HG03139 (cell line): ENCODE results near the gene ATF3.

Experiments
- ATAC-seq: cut with Tn5 transposase; IDR thresholded peaks from one replicate; pipeline ENCODE4 v1.9.1; 2021; ENCODE audit not compliant: unreplicated experiment

ATF3 gene

DNA sequence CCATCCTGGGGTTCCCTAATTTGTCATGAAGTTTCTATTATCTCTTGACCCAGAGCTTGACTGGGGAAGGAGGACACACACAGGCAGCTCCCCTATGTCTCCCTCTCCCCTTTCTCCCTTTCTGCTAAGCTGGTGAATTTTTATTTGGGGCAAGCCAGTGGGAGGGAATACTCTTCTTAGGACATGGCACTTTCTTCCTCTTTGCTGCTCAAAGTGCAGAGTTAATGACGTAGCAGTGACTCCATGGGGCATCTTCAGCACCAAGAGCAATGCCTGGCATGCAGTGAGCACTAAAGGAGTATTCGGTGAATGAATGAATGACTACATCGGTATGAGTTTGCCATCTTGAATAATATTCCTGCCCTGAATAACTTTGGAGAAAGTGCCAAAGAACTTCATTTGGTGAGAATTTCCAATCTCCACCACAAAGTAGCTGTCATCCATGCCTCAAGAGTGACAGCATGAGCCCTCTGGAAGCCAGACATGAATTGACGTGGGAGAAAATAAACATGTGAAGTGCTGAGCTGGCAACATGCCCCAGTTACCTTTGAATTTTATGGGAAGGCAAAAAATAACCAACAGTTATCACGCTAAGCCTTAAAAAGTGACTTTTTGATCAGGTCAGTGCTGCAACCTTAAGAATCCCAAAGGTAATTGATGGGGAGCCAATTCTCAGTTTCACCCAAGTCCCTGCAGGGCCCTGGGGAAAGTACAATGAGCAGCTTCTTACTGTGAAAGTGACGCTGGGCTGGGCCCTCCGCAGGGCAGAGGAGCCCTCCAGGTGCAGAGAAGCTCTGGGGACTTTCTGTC, 22.1 kb upstream of the ATF3 start:
- ATAC-seq = peak; percentile 90

DNA sequence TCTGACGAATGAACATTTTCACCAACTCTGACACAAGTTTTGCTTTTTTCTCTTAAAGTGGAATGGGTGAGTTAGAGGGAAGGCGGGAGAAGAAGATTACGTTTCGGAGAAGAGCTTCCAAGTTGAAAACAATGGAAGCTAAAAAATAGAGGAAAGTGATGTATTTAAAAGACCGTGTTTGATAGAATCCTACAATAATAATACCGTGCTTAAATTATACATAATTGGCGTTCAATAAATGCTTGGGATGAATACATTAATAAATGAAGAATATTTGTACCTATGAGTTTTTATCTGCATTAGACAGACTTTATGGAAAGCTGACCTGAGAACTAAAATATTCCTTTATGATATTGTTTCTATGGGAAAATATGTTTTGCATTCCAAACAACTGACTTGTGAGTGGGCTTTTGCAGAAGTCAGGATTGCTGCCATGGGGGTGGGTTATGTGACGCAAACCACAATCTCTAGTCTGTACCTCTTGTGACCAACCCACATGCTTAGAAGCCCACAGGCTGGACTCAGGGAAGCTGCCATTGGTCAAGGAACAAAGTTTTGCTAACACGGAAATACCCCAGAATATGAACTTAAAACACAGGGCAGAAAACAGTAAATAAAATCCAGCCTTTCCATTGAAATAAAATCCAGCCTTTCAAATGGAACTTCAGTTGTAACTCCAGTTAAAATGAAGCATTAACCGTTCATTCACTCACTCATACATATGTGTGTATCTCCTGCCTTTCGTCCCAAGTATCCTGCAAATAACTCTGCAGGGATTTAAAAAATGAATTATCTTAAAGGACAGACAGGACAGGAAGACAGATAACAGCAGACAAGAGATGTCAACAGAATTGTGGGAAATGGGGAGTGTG, 21.3 kb upstream of the ATF3 start:
- ATAC-seq = no peak

DNA sequence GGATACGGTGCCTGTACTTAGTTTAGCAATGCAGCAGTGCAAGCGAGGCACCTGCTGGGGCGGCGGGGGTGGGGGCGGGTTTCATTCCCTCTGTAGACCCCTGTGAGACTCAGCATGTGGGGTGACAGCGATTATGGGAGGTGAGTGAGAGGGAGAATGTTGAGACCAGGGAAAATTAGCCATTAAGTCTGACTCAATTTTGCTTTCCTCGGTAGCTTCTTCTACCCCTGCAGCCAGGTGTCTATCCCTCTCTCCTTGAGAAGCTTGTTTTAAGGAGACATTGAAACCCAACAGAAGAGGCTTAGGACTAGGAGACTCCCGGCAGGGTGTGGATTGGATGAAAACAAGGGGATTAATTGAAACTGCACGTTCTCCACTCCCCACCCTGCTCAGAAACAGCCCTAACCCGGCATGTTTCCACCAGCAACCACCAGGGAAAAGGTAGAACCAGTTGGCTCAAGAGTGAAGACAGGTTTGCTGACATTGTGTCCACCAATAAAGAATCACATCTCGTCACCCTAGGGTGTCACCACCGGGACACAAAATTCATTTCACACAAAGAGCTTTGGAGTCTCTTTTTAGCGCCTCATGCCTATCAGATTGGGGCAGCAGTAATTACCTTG, 20.6 kb upstream of the ATF3 start:
- ATAC-seq = no peak

GRCh38 chr1:212589446-212589845, 19.1 kb upstream of the ATF3 start:
- ATAC-seq = no peak

- ATAC-seq = no peak
Observed at GRCh38 chr1:212591922-212592321, 16.6 kb upstream of the ATF3 start.

DNA sequence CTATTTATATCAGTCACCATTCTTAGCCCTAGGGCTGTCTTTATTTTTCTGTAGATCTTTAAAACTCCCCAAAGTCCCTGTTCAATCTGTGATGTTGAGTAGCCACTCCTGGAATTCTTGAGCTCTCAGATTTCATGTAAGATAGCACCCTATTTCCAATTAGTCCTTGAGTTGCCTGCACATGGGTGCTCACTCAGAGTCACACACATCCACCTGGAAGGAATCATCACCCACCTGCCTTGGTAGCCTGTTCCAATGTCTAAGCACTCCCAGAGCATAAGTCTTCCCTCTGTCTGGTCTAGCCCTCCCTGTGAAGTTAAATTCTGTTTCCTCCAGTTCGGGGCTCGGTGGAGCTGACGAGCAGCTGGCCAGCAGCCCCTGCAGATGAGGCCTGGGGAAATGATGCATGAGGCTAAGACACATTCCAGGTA, 14.7 kb upstream of the ATF3 start:
- ATAC-seq = no peak

GRCh38 chr1:212594640-212595039, 13.9 kb upstream of the ATF3 start:
- ATAC-seq = no peak

DNA sequence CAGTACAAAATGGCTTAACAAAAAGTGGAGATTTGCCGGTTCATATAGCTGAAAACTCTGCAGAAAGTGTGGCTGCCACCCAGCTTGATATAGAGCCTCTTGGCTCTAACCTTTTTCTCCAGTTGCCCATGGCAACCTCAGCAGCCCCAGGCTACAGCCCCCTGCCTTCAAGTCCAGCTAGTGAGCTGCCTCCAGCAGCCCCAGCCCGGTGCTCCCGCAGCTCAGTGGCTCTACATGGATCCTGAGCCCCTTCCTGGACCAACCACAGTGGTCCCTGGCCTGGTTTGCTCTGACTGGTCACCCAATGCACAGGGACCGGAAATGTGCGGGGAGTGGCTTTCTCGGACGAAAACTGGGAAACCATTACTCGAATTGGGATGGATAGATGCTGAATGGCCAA, 13.3 kb upstream of the ATF3 start:
- ATAC-seq = no peak

GRCh38 chr1:212595787-212596714, 12.5 kb upstream of the ATF3 start:
- peak; percentile 95 for ATAC-seq

DNA sequence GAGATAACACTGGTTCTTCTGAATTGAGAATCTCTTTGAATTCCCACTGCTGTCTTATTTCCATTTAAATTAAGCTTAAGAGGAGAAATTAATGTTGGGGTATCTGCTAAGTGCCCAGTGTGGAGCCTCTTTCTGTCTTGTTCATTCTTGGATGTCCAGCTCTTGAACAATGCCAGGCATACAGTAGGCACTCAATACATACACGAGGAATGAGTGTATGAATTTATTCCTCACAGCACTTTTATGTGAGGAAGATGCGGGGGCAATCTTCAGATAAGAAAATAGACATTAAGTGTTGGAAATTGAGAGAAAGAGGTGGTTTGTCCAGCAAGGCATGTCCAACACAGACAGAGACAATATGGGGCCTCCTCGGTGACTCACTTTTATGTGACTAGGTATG, 11.8 kb upstream of the ATF3 start:
- ATAC-seq = no peak

GRCh38 chr1:212597487-212597886, 11.1 kb upstream of the ATF3 start:
- ATAC-seq = no peak

- ATAC-seq = no peak
Observed at GRCh38 chr1:212600071-212600915, 8.3 kb upstream of the ATF3 start.

GRCh38 chr1:212600980-212601379, 7.6 kb upstream of the ATF3 start:
- no peak for ATAC-seq

GRCh38 chr1:212601524-212601923, 7.0 kb upstream of the ATF3 start:
- no peak for ATAC-seq

DNA sequence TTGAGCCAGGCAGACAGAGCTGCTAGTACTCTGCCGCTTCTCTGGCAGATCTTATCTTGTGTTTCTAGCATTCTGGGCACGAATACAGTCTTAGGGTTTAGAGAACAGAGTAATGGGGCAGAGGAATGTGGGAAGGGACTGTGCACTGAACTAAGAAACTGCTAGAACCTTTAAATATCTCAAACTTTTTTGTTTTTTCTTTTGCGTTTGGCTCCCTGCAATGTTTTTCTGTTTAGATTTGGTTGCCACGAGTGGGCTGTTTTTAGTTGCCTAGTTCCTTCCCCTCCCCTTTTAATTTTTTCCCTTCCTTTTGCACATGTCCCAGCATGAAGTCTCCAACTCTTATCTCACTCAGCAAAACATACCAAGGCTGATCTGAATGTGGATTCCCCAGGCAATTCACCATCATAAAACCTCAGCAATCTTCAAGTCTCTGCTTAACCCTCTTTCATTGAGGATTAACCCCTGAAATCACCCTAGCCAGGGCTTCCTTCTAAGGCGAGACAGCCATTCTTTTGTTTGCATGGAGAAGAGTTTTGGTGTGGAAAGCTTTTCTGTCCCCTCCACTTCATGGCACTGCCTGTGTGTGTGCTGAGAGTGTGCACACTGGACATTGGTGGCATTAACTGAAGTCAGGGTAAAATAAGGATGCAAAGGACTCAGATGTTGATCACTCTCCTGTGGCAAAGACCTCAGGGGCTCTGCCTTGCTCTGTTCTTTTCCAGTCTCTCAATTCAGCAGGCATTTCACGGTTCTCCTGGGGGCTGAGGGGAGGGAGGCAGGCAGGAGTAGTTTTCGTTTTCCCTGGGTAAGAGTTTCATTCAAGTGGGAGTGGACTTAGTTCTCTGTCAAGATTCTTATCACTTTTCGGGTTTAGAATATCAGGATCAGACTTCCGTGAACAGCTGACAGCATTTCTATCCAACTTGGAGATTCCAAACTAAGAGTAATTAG, 2.8 kb upstream of the ATF3 start:
- ATAC-seq = no peak

DNA sequence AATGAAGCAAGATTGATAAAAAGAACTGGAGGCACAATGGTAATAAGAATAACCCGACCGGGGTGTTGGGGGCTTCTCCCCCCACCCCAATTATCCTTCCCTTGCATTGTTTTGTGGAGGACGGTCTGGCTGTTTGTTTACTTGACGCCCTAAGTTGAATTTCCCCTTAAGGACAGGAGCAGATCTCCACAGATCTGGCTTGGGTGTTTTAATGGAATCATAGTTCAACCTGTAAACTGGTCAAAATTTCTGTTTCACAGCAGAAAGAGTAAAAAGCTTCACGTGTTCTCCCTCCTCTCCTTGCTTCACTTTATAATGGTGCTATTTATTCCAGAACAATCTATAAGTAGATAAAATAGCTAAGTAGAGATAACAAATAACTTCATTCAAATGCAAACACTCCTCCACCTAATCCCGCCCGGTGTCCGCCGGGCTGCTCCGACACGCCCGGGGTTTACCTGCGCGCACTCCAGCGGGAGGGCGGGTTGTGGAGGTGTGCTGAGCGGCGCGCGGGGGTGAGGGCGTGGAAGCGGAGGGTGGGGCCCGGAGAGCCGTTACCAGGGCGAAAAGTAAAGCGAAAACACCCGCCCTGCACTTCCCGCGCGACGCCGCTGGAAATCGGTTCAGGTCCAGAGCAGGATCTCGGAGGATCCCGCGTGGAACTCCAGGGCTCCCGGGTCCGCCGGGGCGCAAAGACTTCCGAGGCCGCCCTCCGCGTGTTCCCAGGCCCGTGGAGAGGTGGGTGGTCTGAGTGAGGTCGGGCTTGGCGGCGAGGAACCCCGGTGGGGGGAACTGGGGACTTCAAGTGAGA, 2.0 kb upstream of the ATF3 start:
- no peak for ATAC-seq

DNA sequence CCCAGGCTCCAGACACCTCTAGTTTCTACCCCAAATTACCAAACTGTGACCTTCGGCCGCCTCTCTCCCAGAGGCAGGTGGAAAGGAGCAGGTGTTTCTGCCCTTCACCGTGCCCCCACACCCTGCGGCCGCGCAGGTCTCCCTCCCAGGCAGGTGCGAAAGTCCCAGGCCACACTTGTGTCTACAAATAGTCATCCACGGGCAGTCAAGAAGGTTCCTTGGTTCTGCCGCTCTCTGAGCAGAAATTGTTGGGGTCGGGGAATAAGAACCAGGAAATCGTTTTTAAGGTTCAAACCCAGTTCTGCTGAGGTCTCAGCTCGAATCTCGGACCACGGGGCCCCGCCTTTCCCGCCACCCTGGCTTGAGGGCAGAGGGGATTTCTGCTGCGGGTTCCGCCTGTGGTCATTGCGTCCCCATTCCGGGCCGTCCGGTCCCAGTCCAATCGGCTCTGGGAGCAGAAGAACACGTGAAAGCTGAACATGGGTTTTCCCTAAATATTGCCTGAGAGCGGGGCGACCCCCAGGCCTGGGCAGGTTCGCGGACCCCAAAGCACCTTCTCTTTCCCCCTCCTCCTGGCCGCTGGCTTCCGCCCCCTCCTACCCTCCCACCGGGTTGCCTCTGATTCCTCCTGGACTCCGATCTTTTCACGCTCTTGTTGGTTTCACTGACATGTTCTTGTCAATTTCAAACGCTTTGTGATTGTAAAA, 1.2 kb upstream of the ATF3 start:
- no peak for ATAC-seq
